H9 (cell line): ENCODE data around the gene EBP. TPM values are rescaled to one million over a fixed set of nuclear protein-coding genes. Genes with fewer than 3 reads are reported as not detected.

Experiments
- DNase-seq: peaks from one replicate; pipeline ENCODE4 v3.0.0-alpha.2; 2017
- H2AFZ ChIP-seq: one replicate; pipeline ENCODE4 v1.6.1; 2013; ENCODE audit warnings: mild to moderate bottlenecking, low read length, control low read depth, moderate library complexity
- H2AK5ac ChIP-seq: 2 replicates; pipeline ENCODE4 v1.6.1; 2013; ENCODE audit warnings: low read length, control low read depth, mixed read lengths; ENCODE audit not compliant: insufficient read length
- H2BK120ac ChIP-seq: one replicate; pipeline ENCODE4 v1.6.1; 2013; ENCODE audit warnings: low read depth, mild to moderate bottlenecking, low read length, control low read depth, inconsistent platforms; ENCODE audit not compliant: poor library complexity, severe bottlenecking
- H2BK12ac ChIP-seq: 2 replicates; pipeline ENCODE4 v1.6.1; 2013; ENCODE audit warnings: low read length, control low read depth, mixed read lengths, low read depth; ENCODE audit not compliant: insufficient read length
- H2BK15ac ChIP-seq: 2 replicates; pipeline ENCODE4 v1.6.1; 2013; ENCODE audit warnings: low read depth, low read length, control low read depth
- H2BK20ac ChIP-seq: one replicate; pipeline ENCODE4 v1.6.1; 2013; ENCODE audit warnings: low read depth, mild to moderate bottlenecking, low read length, control low read depth, inconsistent platforms; ENCODE audit not compliant: poor library complexity, severe bottlenecking
- H2BK5ac ChIP-seq: 2 replicates; pipeline ENCODE4 v1.6.1; 2013; ENCODE audit warnings: low read length, control low read depth, mixed read lengths; ENCODE audit not compliant: insufficient read length
- H3K14ac ChIP-seq: 2 replicates; pipeline ENCODE4 v1.6.1; 2013; ENCODE audit warnings: low read length, control low read depth; ENCODE audit not compliant: insufficient read depth
- H3K18ac ChIP-seq: 2 replicates; pipeline ENCODE4 v1.6.1; 2013; ENCODE audit warnings: low read depth, mild to moderate bottlenecking, mixed read lengths, low read length, control low read depth; ENCODE audit not compliant: insufficient read length
- H3K23ac ChIP-seq: 2 replicates; pipeline ENCODE4 v1.6.1; 2013; ENCODE audit warnings: low read length, control low read depth, mixed read lengths, low read depth; ENCODE audit not compliant: insufficient read length
- H3K23me2 ChIP-seq: 2 replicates; pipeline ENCODE4 v1.6.1; 2013; ENCODE audit warnings: low read depth, mild to moderate bottlenecking, mixed read lengths, low read length, control low read depth; ENCODE audit not compliant: insufficient read length, poor library complexity, severe bottlenecking
- H3K27ac ChIP-seq: 2 replicates; pipeline ENCODE4 v1.5.1; 2013; ENCODE audit warnings: low read length, control low read depth, mixed read lengths, low read depth; ENCODE audit not compliant: insufficient read length
- H3K27me3 ChIP-seq: 2 replicates; pipeline ENCODE4 v1.6.1; 2013; ENCODE audit warnings: low read length, control low read depth, inconsistent platforms; ENCODE audit not compliant: insufficient read depth
- H3K4ac ChIP-seq: 2 replicates; pipeline ENCODE4 v1.6.1; 2013; ENCODE audit warnings: low read depth, mild to moderate bottlenecking, control low read depth, inconsistent platforms, low read length, moderate library complexity
- H3K4me1 ChIP-seq: 2 replicates; pipeline ENCODE4 v1.6.1; 2013; ENCODE audit warnings: low read length, control low read depth, inconsistent platforms; ENCODE audit not compliant: insufficient read depth
- H3K4me2 ChIP-seq: 2 replicates; pipeline ENCODE4 v1.6.1; 2013; ENCODE audit warnings: low read length, control low read depth, mixed read lengths; ENCODE audit not compliant: insufficient read length, insufficient read depth
- H3K56ac ChIP-seq: 2 replicates; pipeline ENCODE4 v1.6.1; 2013; ENCODE audit warnings: low read depth, mild to moderate bottlenecking, mixed read lengths, low read length, control low read depth; ENCODE audit not compliant: insufficient read length
- H3K79me1 ChIP-seq: 2 replicates; pipeline ENCODE4 v1.6.1; 2013; ENCODE audit warnings: low read depth, mild to moderate bottlenecking, moderate library complexity, low read length, control low read depth, inconsistent platforms; ENCODE audit not compliant: insufficient read depth, poor library complexity, severe bottlenecking
- H3K79me2 ChIP-seq: 2 replicates; pipeline ENCODE4 v1.6.1; 2013; ENCODE audit warnings: low read length, control low read depth, inconsistent platforms; ENCODE audit not compliant: insufficient read depth
- H3K9ac ChIP-seq: 2 replicates; pipeline ENCODE4 v1.6.1; 2013; ENCODE audit warnings: low read length, control low read depth, mixed read lengths; ENCODE audit not compliant: insufficient read length; ENCODE audit errors: extremely low read depth
- H3K9me3 ChIP-seq: one replicate; pipeline ENCODE4 v1.6.1; 2013; ENCODE audit warnings: low read depth, low read length, inconsistent platforms; ENCODE audit not compliant: control insufficient read depth
- H3T11ph ChIP-seq: one replicate; pipeline ENCODE4 v1.6.1; 2013; ENCODE audit warnings: mild to moderate bottlenecking, low read length, control low read depth, inconsistent platforms
- H4K20me1 ChIP-seq: one replicate; pipeline ENCODE4 v1.6.1; 2013; ENCODE audit not compliant: control insufficient read depth, insufficient read length, insufficient read depth
- H4K5ac ChIP-seq: 2 replicates; pipeline ENCODE4 v1.6.1; 2013; ENCODE audit warnings: low read depth, mild to moderate bottlenecking, mixed read lengths, low read length, control low read depth; ENCODE audit not compliant: insufficient read length
- H4K8ac ChIP-seq: replicated peaks from 2 replicates; pipeline ENCODE4 v1.6.1; 2013; ENCODE audit warnings: low read length, control low read depth, mixed read lengths, low read depth; ENCODE audit not compliant: insufficient read length
- H4K91ac ChIP-seq: 2 replicates; pipeline ENCODE4 v1.6.1; 2013; ENCODE audit warnings: low read depth, mild to moderate bottlenecking, moderate library complexity, mixed read lengths, low read length, control low read depth; ENCODE audit not compliant: insufficient read length
- H3K27ac Mint-ChIP-seq, 3 experiments: 2 replicates in 2 of 3; 3 replicates in 1 of 3; pipeline ENCODE4 v1.8.0; 2020 to 2021; ENCODE audit warnings: mixed read lengths in 3 of 3, mild to moderate bottlenecking in 1 of 3, moderate library complexity in 1 of 3
- H3K27me3 Mint-ChIP-seq: 2 replicates; pipeline ENCODE4 v1.8.0; 2021; ENCODE audit warnings: low read depth, mild to moderate bottlenecking, moderate library complexity, mixed read lengths
- H3K36me3 Mint-ChIP-seq, 3 experiments: 2 replicates in 2 of 3; 3 replicates in 1 of 3; pipeline ENCODE4 v1.8.0; 2020 to 2021; ENCODE audit warnings: low read depth in 3 of 3, mixed read lengths in 3 of 3; ENCODE audit not compliant: insufficient read depth in 1 of 3
- H3K4me1 Mint-ChIP-seq, 2 experiments: 2 replicates each; pipeline ENCODE4 v1.8.0; 2020; ENCODE audit warnings: mixed read lengths in 2 of 2
- H3K4me3 Mint-ChIP-seq, 2 experiments: 2 replicates in 1 of 2; 3 replicates in 1 of 2; pipeline ENCODE4 v1.8.0; 2020 to 2021; ENCODE audit warnings: mild to moderate bottlenecking in 2 of 2, mixed read lengths in 2 of 2, moderate library complexity in 1 of 2
- H3K9me3 Mint-ChIP-seq, 2 experiments: 2 replicates in 1 of 2; 3 replicates in 1 of 2; pipeline ENCODE4 v1.8.0; 2020; ENCODE audit warnings: mild to moderate bottlenecking in 2 of 2, mixed read lengths in 2 of 2, moderate library complexity in 1 of 2
- WGBS: extraction: QIAGEN DNeasy Blood & Tissue Kit; methylation state at CpG from one replicate; pipeline ENCODE4 v1.1.7; 2013; ENCODE audit warnings: missing lambda C conversion rate, low lambda C conversion rate, mixed read lengths; ENCODE audit not compliant: insufficient read length; ENCODE audit errors: extremely low coverage; 5-methylcytosine and 5-hydroxymethylcytosine counted together
- total RNA-seq: library from RNA; stranded (reverse); gene quantifications from 2 replicates; pipeline ENCODE4 v1.2.1, GENCODE V29; 2021
- TF ChIP-seq, protein P1 (sequence below): fragments of 200-600 bp; sonication (generic); conservative IDR thresholded peaks from 3 replicates; pipeline ENCODE4 v1.8.0; 2021; ENCODE audit warnings: antibody characterized with exemption, mild to moderate bottlenecking

The EBP gene
- total RNA-seq, 1 experiment from 2014 or later: 117 TPM

DNA sequence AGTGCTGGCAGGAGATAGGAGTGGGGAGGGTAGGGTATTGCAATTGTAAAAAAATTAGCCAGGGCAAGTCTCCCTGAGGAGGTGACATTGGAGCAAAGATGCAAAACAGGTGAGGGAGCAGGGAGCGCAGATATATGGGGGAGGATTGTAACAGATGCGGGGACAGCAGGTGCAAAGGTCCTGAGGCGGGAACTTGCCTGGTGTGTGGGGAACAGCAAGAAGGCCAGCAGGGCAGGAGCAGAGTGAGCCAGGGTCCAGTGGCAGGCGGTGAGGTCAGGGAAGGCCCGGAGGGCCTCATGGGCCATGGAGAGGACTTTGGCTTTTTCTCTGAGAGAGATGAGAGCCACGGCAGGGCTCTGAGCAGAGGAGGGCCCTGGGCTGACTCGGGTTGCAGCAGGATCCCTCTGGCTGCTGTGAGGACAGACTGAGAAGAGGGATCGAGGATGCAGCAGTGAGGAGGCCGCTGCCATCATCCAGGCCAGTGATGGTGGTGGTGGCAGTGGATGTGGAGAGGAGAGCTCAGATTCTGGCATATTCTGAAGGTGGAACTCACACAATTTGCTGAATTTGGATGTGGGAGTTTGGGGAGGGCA is 6.6 kb upstream of the EBP start:
- H3K4me1 ChIP-seq: no peaks in the 10 kb centered on the region
- H3K27ac ChIP-seq: no peak overlapping the region
- H3K4ac ChIP-seq: no peak overlapping the region
- no peak overlapping the region for H3K4me2 ChIP-seq
- no peak overlapping the region for H4K8ac ChIP-seq
- H4K5ac ChIP-seq: no peak overlapping the region
- Mint-ChIP-seq H3K9me3 (peaks cover 57 to 78% of the 10 kb centered on the region in 2 experiments), H3K36me3 (peaks cover 20 to 29% (median 23%) of the 10 kb centered on the region in 3 experiments; a peak in 6 of 7 replicates), H3K4me1 (0 out of 4 replicates have a peak, but pooled peaks cover 0 to under 1% of the 10 kb centered on the region in 2 experiments), H3K27ac (no peak overlapping the region), H3K27me3 (peaks cover 2% of the 10 kb centered on the region), H3K4me3 (no peak overlapping the region)
- H4K91ac ChIP-seq: no peak overlapping the region
- no peaks in the 10 kb centered on the region for H3K79me1 ChIP-seq
- H2BK5ac ChIP-seq: no peak overlapping the region
- H4K20me1 ChIP-seq: no peaks in the 10 kb centered on the region
- no peak overlapping the region for H2BK120ac ChIP-seq
- no peak overlapping the region for H3T11ph ChIP-seq
- H3K23ac ChIP-seq: no peak overlapping the region
- TF ChIP-seq, protein P1, sequence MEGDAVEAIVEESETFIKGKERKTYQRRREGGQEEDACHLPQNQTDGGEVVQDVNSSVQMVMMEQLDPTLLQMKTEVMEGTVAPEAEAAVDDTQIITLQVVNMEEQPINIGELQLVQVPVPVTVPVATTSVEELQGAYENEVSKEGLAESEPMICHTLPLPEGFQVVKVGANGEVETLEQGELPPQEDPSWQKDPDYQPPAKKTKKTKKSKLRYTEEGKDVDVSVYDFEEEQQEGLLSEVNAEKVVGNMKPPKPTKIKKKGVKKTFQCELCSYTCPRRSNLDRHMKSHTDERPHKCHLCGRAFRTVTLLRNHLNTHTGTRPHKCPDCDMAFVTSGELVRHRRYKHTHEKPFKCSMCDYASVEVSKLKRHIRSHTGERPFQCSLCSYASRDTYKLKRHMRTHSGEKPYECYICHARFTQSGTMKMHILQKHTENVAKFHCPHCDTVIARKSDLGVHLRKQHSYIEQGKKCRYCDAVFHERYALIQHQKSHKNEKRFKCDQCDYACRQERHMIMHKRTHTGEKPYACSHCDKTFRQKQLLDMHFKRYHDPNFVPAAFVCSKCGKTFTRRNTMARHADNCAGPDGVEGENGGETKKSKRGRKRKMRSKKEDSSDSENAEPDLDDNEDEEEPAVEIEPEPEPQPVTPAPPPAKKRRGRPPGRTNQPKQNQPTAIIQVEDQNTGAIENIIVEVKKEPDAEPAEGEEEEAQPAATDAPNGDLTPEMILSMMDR: no peak
- no peaks in the 10 kb centered on the region for H3K27me3 ChIP-seq
- no peak overlapping the region for H3K14ac ChIP-seq
- H3K23me2 ChIP-seq: no peaks in the 10 kb centered on the region
- no peak overlapping the region for H2AFZ ChIP-seq
- H3K56ac ChIP-seq: no peak overlapping the region
- H3K9ac ChIP-seq: no peak overlapping the region
- DNase-seq: no peak
- H2BK15ac ChIP-seq: no peak overlapping the region
- no peak overlapping the region for H2AK5ac ChIP-seq
- H3K9me3 ChIP-seq: peaks cover 49% of the 10 kb centered on the region
- no peak overlapping the region for H2BK12ac ChIP-seq
- H2BK20ac ChIP-seq: no peak overlapping the region
- no peaks in the 10 kb centered on the region for H3K79me2 ChIP-seq
- H3K18ac ChIP-seq: no peak overlapping the region
- WGBS: no CpG with 5 or more reads among the region's 9 CpGs
